Fibroblast of villous mesenchyme (primary cell): ENCODE data around the gene GLS. TPM values are rescaled to one million over a fixed set of nuclear protein-coding genes. Genes with fewer than 3 reads are reported as not detected.

ENCODE experiments used
- DNase-seq: peaks from one replicate; pipeline ENCODE4 v3.0.0-alpha.2; 2010; ENCODE audit warnings: low read depth
- H3K4me3 ChIP-seq: 2 replicates; pipeline ENCODE4 v1.5.1; 2011; ENCODE audit warnings: low read depth, mild to moderate bottlenecking, low read length
- CTCF ChIP-seq: IDR thresholded peaks from 2 replicates; pipeline ENCODE4 v1.5.1; 2012; ENCODE audit warnings: low read depth, mild to moderate bottlenecking, low read length; ENCODE audit not compliant: insufficient read depth
- total RNA-seq: library from RNA; depleted of rRNA; stranded (reverse); fragments of >200 nt; gene quantifications from 2 replicates; pipeline ENCODE4 v1.2.3, GENCODE V29; 2012

Gene GLS
- total RNA-seq, 1 donor = 519 TPM

DNA sequence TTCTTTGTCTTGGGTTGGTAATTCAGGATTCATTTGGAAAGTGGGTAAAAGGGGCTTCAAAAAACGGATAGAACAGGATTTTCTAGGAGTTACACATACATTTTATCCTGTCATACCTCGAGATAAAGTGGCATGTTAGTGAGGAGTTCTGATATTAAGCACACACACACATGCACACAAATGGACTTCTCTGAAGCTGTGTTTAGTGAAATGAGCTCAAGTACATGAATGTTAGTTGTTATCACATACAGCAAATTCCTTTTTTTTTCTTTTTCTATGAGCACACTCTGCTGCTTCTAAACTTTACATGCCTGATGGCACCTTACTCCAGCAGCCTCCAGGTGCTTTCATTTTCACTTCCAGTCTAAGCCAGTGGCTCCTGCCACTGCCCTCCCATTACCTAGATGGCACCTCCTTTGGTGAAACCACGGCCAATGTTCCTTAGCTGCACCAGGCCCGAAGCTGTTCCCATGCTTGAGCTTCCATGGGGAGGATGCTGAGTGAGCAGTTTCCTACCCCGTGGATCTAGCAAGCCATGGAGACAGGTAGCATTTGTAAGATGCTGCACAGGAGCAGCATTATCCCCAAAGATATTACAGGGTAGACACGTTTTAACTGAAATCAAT lies 83.7 kb downstream of the GLS start:
- no peak for DNase-seq
- no peak for TF ChIP-seq CTCF
- no peak overlapping the region for H3K4me3 ChIP-seq

DNA sequence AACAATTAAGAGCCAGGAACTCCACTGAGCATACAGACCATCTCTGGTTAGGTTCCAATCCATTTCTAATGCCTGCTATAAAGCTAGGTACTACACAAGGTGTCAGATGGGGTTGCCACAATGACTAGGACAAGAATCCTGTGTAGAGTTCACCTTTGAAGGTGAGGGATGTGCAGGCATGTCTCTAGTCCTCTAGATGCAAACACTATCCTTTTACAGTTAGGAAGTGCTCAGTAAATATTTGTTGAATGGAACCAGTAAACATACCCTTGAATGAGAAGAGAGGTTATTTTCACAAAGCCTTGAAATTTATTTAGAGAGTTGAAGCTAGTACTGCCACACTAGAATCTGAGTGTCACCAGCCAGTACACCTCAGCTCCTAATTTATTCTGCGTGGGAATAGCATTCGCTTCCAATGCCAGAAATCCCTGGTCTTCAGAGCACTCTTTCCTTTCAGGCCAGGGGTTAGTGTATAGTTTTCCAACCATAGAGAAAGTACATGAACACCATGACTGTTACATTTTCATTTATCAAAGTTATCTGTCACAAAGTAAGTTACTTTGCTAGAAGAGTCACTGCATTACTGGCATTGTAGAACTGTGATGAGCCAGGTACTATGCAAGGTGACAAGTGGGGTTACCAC lies 85.1 kb downstream of the GLS start:
- H3K4me3 ChIP-seq = no peak overlapping the region
- DNase-seq = no peak
- no peak for TF ChIP-seq CTCF

DNA sequence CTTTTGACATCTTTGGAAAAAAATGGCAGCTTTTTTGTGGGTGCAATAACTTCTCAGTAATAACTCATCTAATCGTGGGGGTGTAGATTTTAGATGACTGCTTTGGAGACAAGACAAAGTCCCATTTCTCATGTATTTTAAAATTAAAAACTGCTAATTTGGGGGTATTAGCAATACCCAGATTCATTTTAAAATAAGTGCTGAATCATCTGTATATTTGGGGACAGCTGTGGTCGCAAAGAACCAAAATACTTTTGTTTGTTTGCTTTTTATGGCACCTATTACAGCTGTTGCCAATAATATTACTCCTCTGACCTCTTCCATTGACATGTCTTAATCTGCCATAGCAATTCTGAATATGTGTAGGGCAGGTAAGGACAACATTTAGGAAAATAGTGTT lies 87.9 kb downstream of the GLS start:
- H3K4me3 ChIP-seq = no peak overlapping the region
- TF ChIP-seq CTCF = no peak
- no peak for DNase-seq

DNA sequence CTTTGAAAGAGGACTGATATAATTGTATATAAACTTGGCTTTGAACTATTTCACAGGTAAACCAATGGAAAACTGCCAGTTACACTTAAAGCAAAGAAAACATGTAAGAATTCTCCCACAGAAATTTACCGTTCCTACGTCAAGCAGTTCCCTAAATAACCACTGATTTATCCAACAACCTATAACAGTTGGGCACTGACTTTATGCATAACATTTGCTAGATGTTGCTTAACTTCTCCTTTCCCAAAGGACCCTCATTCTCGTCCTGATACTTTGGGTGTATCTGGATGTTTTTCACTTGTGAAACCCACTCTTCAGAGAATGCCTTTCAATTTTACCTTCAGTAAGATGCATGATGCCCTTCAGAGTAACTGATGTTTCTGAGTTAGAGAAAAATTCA lies 89.5 kb downstream of the GLS start:
- no peak for DNase-seq
- TF ChIP-seq CTCF = no peak

GRCh38 chr2:190970873-190971506 lies 90.4 kb downstream of the GLS start:
- DNase-seq = no peak
- H3K4me3 ChIP-seq = no peak overlapping the region
- no peak for TF ChIP-seq CTCF

More for the DNA sequence above, 89.5 kb downstream of the GLS start:
- no peak overlapping the region for H3K4me3 ChIP-seq

- H3K4me3 ChIP-seq = no peak overlapping the region
Measured at GRCh38 chr2:190972213-190972612, 91.6 kb downstream of the GLS start.

More at GRCh38 chr2:190972213-190972612, 91.6 kb downstream of the GLS start:
- TF ChIP-seq CTCF = no peak
- DNase-seq = no peak
